HG02884 (cell line): Measurements from ENCODE around the gene CANX.
A peak's percentile ranks its signal among the peaks of the same experiment; 100 is the strongest.

ENCODE experiments used
- ATAC-seq: cut with Tn5 transposase; IDR thresholded peaks from one replicate; pipeline ENCODE4 v1.9.1; 2021; ENCODE audit warnings: mild to moderate bottlenecking, moderate library complexity; ENCODE audit not compliant: unreplicated experiment

Gene CANX

DNA sequence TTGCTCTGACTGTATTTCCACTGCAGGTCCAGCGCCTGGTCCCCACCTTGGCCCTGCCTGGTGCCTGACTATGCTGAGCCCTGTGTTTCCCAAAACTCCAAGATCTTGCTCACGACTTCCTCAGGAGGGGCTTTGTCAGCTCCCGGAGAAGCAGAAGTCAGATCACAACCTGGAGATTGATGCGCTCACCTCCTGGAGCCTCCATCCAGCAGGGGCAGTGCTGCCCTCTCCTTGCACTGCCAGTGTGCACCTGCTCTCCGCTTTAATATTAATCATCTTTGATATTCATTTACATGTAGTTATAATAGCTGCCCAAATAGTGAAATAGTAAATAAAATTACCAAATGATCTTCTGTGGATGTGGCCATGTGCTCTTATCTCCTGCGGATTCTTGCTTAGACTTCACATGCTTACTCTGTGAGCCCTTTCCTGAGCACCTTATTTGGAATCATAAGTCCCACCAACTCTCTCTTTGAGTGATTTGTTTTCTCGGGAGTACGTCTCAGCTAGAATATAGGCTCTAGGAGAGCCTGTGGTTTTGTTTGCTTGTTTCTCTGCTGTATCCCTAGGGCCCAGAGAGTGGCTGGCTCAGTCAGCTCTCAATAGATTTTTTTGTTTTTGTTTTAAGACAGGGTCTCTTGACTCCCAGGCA lies 51.2 kb downstream of the CANX start:
- ATAC-seq = no peak

DNA sequence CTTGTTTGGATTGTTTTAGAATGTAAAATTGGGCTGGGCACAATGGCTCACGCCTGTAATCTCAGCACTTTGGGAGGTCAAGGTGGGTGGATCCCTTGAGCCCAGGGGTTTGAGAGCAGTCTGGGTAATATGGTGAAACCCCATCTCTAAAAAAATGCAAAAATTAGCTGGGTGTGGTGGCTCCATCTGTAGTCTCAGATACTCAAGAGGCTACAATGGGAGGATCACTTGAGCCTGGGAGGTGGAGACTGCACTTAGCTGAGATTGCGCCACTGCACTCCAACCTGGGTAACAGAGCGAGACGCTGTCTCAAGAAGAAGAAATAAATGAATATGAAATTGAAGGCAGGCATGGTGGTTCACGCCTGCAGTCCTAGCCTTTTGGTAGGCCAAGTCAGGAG lies 55.2 kb downstream of the CANX start:
- ATAC-seq = no peak

DNA sequence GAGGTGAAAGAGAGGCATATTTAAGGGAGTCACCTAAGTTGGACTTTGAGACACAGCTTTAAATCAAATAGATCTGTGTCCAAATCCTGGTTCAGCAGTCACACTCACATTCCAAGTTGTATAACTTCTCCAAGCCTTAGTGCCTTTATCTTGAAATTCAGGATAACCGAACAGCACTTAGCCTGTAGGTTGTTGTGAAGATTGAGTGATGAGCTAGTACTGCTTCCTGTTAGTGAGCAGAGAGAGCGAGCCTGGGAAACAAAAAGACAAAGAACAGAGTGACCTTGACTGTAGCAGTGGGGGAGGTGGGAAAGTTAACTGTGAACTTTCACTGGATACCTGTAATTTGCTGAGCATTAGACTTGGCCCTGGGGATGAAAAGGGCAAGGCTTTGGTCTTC lies 56.3 kb downstream of the CANX start:
- ATAC-seq = no peak

GRCh38 chr5:179758955-179759354 lies 60.2 kb downstream of the CANX start:
- no peak for ATAC-seq

DNA sequence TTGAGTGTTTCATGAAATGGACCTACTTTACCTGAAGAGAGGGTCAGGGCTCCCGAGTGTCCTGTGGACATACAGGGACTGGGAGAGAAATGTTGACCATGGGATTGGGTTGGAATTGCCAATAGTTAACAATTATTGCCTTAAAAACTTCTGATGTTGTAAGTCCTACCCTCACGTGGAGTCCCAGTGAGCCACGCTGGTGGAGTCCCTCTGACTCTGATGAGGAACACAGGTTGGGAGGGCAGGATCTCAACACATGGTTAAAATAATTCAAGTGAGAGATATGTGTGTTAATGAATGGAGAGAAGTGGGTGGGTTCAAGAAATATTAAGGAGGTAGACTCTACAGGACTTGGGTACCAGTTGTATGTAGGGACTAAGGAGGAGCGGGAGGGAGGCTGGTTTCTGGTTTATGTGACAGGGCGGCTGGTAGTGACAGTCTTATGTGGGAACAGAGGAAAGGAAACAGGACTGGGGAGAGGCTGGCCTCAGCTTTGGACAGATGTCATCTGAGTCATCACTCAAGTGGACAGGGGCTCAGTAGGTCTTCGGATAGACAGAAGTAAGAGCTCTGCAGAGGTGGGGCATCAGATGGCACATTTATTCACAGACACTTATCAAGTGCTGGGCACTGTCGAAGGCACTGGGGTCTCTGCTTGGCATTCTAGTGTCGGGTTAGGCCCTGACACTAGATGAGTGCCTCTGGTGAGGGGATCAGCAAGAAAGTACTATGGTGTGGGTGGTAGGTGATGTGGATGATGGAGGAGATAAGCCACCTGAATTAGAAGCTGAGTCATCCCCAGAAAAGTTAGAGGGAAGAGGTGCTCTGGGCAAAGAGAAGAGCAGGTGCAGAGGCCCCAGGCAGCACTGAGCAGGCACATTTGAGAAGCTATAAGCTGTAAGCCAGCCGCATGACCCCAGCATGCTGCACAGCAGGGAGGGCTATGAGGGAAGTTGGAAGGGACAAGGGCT lies 61.1 kb downstream of the CANX start:
- peak; percentile 66 for ATAC-seq

DNA sequence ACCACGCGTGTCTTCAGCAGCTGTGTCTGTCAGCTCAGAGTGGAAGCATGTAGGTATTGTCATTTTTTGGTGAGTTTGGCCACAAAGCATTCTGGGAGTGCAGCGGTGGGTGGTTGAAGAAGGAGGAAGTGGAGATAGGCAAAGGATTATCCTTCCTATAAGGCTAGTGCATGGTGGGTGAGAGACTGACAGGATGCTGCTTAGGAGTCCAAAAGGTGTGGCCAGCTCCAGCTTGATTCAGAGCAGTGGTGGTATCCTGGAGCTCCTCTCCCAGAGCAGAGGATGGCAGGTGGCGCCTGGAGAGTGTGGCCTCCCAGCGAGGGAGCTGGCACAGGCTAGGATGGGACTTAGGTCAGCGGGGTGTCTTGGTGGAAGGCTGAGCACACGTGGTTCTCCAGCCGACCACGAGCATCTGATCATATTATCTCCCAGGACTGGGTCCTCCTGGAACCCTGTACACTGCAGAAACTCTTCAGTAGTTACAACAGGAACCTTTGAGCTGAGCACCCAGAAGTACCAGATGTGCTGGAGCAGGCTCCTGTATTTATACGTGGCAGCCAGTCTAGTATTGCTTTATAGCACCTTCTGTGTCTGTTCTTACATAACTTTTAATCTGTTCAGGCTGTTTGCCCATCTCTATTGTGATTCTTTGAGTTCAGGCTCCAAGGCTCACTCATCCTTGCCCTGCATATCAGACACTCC lies 63.5 kb downstream of the CANX start:
- ATAC-seq = no peak

DNA sequence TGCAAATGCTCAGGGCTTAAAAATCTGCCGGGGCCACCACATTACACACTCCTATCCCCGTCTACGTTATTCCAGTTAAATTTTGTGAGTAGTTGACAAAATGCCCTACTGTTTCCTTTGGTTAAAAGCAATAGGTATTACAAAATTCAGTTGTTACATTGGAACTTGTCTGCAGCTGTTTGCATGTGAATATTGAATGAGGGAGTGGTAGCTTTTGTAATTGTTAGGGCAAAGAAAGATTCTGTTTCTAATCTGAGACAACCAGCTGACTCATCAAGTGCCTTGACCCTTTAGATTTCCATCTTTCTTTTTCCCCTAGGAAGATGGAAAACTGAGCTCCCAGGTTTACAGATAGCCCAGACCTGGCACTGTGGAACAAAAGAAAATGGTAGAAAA lies 64.0 kb downstream of the CANX start:
- no peak for ATAC-seq

DNA sequence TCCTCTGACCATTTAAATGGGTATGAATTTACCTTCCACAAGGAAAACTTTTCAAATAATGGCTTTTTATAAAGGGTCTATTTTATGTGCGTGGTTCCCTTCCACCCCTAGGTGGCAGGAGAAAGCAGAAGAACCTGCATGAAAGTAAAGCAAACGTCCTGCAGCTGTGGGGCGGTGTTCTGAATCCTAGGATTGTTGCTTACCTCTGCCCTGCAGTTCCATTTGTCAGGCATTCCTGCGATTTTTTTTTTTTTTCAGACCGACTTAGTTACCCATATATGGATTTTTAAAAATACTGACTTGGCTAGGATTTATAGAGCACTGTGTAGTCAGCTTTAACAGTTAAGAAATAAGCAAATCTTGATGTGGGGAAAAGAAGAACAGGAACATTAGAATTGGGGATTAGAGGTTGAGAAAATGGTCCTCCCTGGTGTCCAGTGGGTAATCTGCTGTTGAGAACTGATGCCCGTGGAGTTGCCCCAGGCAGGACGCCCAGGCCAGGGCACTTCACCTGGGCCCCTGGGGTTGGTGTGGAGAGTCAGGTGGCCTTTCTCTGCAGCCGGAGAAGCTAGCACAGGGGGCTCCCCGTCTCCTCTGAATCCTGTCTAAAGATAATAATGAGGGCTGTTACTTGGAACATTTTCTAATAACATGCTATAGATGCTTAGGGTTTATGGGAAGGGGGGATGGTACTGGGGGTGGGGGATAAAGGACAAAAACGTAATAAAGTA lies 64.6 kb downstream of the CANX start:
- no peak for ATAC-seq

DNA sequence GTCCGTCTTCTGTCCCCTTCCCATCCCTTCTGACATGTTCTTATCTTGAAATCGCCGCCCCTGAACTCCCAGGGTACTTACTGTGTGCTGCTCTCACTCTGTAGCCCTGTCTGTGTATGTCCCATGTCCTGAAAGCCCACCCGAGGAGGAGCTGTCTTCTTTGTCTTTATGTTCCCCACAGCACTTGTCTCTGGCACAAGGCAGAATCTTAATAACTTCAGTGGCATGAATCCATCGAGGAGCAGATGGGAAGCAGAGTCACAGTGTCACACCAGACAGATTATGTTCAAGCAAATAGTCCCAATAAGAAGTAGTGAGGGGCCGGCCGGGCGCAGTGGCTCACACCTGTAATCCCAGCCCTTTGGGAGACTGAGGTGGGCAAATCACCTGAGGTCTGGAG lies 65.3 kb downstream of the CANX start:
- no peak for ATAC-seq

GRCh38 chr5:179765400-179765799 lies 66.6 kb downstream of the CANX start:
- ATAC-seq = no peak

- ATAC-seq = no peak
Observed at GRCh38 chr5:179766021-179766725, 67.4 kb downstream of the CANX start.

GRCh38 chr5:179766726-179767455 lies 68.1 kb downstream of the CANX start:
- ATAC-seq = no peak

DNA sequence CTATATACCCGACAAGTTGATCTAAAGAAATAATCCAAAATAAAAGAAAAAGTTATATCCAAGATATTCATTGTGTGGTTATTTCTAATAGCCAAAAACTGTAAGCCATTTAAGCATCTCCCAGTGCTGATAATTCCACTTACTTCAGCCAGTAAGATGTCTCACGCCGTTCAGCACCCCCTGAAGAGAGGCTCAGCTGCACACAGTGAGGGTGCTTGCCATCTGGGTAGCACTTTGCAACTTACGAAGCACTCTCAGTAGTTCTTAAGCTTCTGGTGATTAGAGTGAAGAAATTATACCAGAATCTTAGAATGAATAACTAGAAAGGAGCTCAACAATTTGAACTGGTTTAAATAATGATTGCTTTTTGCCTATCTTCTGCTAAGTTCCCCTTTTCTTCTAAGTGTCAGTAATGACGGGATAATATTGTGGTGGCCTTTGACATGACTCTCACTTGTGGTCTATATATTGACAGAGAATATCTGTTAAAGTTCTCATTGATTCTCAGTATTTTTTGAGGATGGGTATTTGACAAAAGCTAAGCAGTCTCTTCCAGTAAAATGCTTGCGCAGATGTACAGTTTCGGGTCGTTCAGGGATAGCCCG lies 68.8 kb downstream of the CANX start:
- no peak for ATAC-seq

- ATAC-seq = no peak
Observed at GRCh38 chr5:179768326-179769085, 69.7 kb downstream of the CANX start.

- ATAC-seq = no peak
Observed at GRCh38 chr5:179769271-179769670, 70.5 kb downstream of the CANX start.

- no peak for ATAC-seq
Observed at GRCh38 chr5:179769796-179770195, 71.0 kb downstream of the CANX start.

GRCh38 chr5:179771311-179771895 lies 72.6 kb downstream of the CANX start:
- no peak for ATAC-seq

DNA sequence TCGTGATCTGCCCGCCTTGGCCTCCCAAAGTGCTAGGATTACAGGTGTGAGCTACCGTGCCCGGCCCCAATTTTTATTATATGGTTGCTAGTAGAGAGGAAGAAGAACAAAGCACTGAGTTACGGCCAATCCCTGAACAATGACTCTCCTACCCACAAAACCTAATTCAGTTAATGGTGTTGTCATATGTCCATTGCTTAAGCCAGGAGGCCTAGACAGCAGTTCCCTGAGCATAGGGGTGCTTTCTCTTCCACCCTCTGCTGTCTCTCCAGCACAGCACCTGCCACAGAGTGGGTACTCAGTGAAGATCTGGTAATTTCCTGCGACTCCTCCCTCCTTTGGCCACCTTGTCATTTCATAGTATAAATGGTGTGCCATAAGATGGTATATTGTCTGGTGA lies 73.6 kb downstream of the CANX start:
- ATAC-seq = no peak
